HG03025 (cell line): ENCODE results near the gene ASPG.
"Not testable (repeated sequence)": the region's sequence is repeated elsewhere in the genome, so short reads cannot be mapped to it uniquely, and the experiment has no call there.

Experiments
- ATAC-seq: cut with Tn5 transposase; IDR thresholded peaks from one replicate; pipeline ENCODE4 v1.9.1; 2021; ENCODE audit warnings: mild to moderate bottlenecking, moderate library complexity; ENCODE audit not compliant: unreplicated experiment, low FRiP score

The ASPG gene

GRCh38 chr14:104144911-104145825 is 59.7 kb downstream of the ASPG start:
- ATAC-seq = no peak

GRCh38 chr14:104145826-104146601 is 60.5 kb downstream of the ASPG start:
- no peak for ATAC-seq

GRCh38 chr14:104146651-104147345 is 61.3 kb downstream of the ASPG start:
- no peak for ATAC-seq

GRCh38 chr14:104147346-104148125 is 62.0 kb downstream of the ASPG start:
- ATAC-seq = no peak

- no peak for ATAC-seq
Observed at GRCh38 chr14:104148433-104149277, 63.2 kb downstream of the ASPG start.

- ATAC-seq = no peak
Observed at GRCh38 chr14:104149278-104149595, 63.7 kb downstream of the ASPG start.

GRCh38 chr14:104149617-104150135 is 64.2 kb downstream of the ASPG start:
- ATAC-seq = no peak

GRCh38 chr14:104150136-104151025 is 64.9 kb downstream of the ASPG start:
- ATAC-seq = no peak

GRCh38 chr14:104151026-104151381 is 65.5 kb downstream of the ASPG start:
- no peak for ATAC-seq

GRCh38 chr14:104151566-104152245 is 66.2 kb downstream of the ASPG start:
- no peak for ATAC-seq

- no peak for ATAC-seq
Observed at GRCh38 chr14:104152246-104152575, 66.7 kb downstream of the ASPG start.

GRCh38 chr14:104152686-104153393 is 67.3 kb downstream of the ASPG start:
- no peak for ATAC-seq

- ATAC-seq = not testable (repeated sequence)
Observed at GRCh38 chr14:104153394-104153755, 67.9 kb downstream of the ASPG start.

- ATAC-seq = no peak
Observed at GRCh38 chr14:104154246-104154645, 68.7 kb downstream of the ASPG start.

GRCh38 chr14:104155513-104155912 is 70.0 kb downstream of the ASPG start:
- ATAC-seq = no peak

GRCh38 chr14:104156142-104156541 is 70.6 kb downstream of the ASPG start:
- no peak for ATAC-seq
